Hematopoietic multipotent progenitor cell treated with erythropoietin and hydrocortisone succinate and interleukin-3 and kit ligand, for 6 days (in vitro differentiated cells): ENCODE measurements around the gene MEIKIN.
A peak's percentile ranks its signal among the peaks of the same experiment; 100 is the strongest.

Source experiments
- DNase-seq: peaks from one replicate; pipeline ENCODE4 v3.0.0-alpha.2; 2015

MEIKIN gene

GRCh38 chr5:131945551-131946168 lies at the start of gene MEIKIN:
TSS of gene MEIKIN (minus strand) at chr5:131945663. CDS start at chr5:131945505, 158 bp downstream.
- DNase-seq: no peak

GRCh38 chr5:131994533-131995226 lies 49.2 kb upstream of the MEIKIN start:
- peak; percentile 96 for DNase-seq

- DNase-seq: no peak
Measured at GRCh38 chr5:131994090-131994489, 48.6 kb upstream of the MEIKIN start.

GRCh38 chr5:131993676-131994075 lies 48.2 kb upstream of the MEIKIN start:
- peak; percentile 69 for DNase-seq

- no peak for DNase-seq
Measured at GRCh38 chr5:131992370-131992769, 46.9 kb upstream of the MEIKIN start.

GRCh38 chr5:131991593-131992324 lies 46.3 kb upstream of the MEIKIN start:
- no peak for DNase-seq

GRCh38 chr5:131990716-131991115 lies 45.3 kb upstream of the MEIKIN start:
- DNase-seq: no peak

- no peak for DNase-seq
Measured at GRCh38 chr5:131988601-131989000, 43.1 kb upstream of the MEIKIN start.

- no peak for DNase-seq
Measured at GRCh38 chr5:131987251-131987650, 41.8 kb upstream of the MEIKIN start.

GRCh38 chr5:131986161-131986912 lies 40.9 kb upstream of the MEIKIN start:
- DNase-seq: no peak

- no peak for DNase-seq
Measured at GRCh38 chr5:131984956-131985665, 39.6 kb upstream of the MEIKIN start.

- DNase-seq: no peak
Measured at GRCh38 chr5:131983244-131983771, 37.8 kb upstream of the MEIKIN start.

- no peak for DNase-seq
Measured at GRCh38 chr5:131981516-131981915, 36.1 kb upstream of the MEIKIN start.

- DNase-seq: no peak
Measured at GRCh38 chr5:131980696-131981095, 35.2 kb upstream of the MEIKIN start.

GRCh38 chr5:131979816-131980215 lies 34.4 kb upstream of the MEIKIN start:
- DNase-seq: no peak

- DNase-seq: no peak
Measured at GRCh38 chr5:131977212-131977604, 31.7 kb upstream of the MEIKIN start.

GRCh38 chr5:131976414-131977211 lies 31.1 kb upstream of the MEIKIN start:
- DNase-seq: no peak

- DNase-seq: no peak
Measured at GRCh38 chr5:131974956-131975726, 29.7 kb upstream of the MEIKIN start.

- DNase-seq: no peak
Measured at GRCh38 chr5:131974622-131974955, 29.1 kb upstream of the MEIKIN start.

GRCh38 chr5:131974016-131974415 lies 28.6 kb upstream of the MEIKIN start:
- DNase-seq: no peak
